Fibroblast of lung (primary cell): Measurements from ENCODE around the gene GRIK2. TPM values are rescaled to one million over a fixed set of nuclear protein-coding genes. Genes with fewer than 3 reads are reported as not detected.

Experiments
- DNase-seq, 2 donors: peaks; one replicate each; pipeline versions ENCODE4 v3.0.0 to v3.0.0-alpha.2; 2010; ENCODE audit warnings: low read depth in 2 of 2
- H2AFZ ChIP-seq: 2 replicates; pipeline ENCODE4 v1.5.1; 2012; ENCODE audit warnings: low read length, control low read depth, inconsistent platforms
- H3K27ac ChIP-seq: 2 replicates; pipeline ENCODE4 v1.5.1; 2011; ENCODE audit warnings: low read length, control low read depth; ENCODE audit not compliant: insufficient read depth
- H3K27me3 ChIP-seq: 2 replicates; pipeline ENCODE4 v1.5.1; 2011; ENCODE audit warnings: mild to moderate bottlenecking, low read length; ENCODE audit not compliant: control insufficient read depth, insufficient read depth
- H3K36me3 ChIP-seq: 2 replicates; pipeline ENCODE4 v1.5.1; 2011; ENCODE audit warnings: low read length; ENCODE audit not compliant: control insufficient read depth, insufficient read depth
- H3K4me1 ChIP-seq: 2 replicates; pipeline ENCODE4 v1.5.1; 2011; ENCODE audit warnings: low read length; ENCODE audit not compliant: control insufficient read depth, insufficient read depth; ENCODE audit errors: extremely low read depth
- H3K4me2 ChIP-seq: 2 replicates; pipeline ENCODE4 v1.5.1; 2011; ENCODE audit warnings: low read length, control low read depth; ENCODE audit not compliant: insufficient read depth; ENCODE audit errors: extremely low read depth
- H3K4me3 ChIP-seq, 4 experiments: fragments of 200-600 bp in 1 of 4; sonication (generic) in 1 of 4; replicated peaks in 1 of 4; 2 replicates each; pipeline ENCODE4 v1.5.1; 2011 to 2016; ENCODE audit warnings: low read length in 4 of 4, low read depth in 3 of 4, mild to moderate bottlenecking in 3 of 4, control low read depth in 2 of 4, inconsistent platforms in 1 of 4, mixed read lengths in 1 of 4; ENCODE audit not compliant: insufficient read depth in 1 of 4; ENCODE audit errors: control extremely low read depth in 1 of 4
- H3K79me2 ChIP-seq: 2 replicates; pipeline ENCODE4 v1.5.1; 2012; ENCODE audit warnings: mild to moderate bottlenecking, low read length, inconsistent platforms; ENCODE audit not compliant: control insufficient read depth, insufficient read depth
- H3K9ac ChIP-seq: 2 replicates; pipeline ENCODE4 v1.5.1; 2011; ENCODE audit warnings: mild to moderate bottlenecking, low read length, control low read depth; ENCODE audit not compliant: insufficient read depth
- H3K9me3 ChIP-seq: 2 replicates; pipeline ENCODE4 v1.5.1; 2012; ENCODE audit warnings: low read depth, low read length; ENCODE audit not compliant: control insufficient read depth, insufficient read depth
- H4K20me1 ChIP-seq: 2 replicates; pipeline ENCODE4 v1.5.1; 2011; ENCODE audit warnings: low read length; ENCODE audit not compliant: control insufficient read depth, insufficient read depth; ENCODE audit errors: extremely low read depth
- EZH2 ChIP-seq: IDR thresholded peaks from 2 replicates; pipeline ENCODE4 v1.5.1; 2012; ENCODE audit warnings: low read length, control low read depth, mild to moderate bottlenecking; ENCODE audit errors: missing control alignments
- polyA plus RNA-seq, 2 donors: library from polyadenylated mRNA; depleted of rRNA in 1 of 2; stranded (reverse) in 1 of 2; unstranded in 1 of 2; fragments of >200 nt; gene quantifications; 2 replicates each; pipeline ENCODE4 v1.2.1, GENCODE V29; 2011 to 2012; ENCODE audit warnings: missing spikeins in 1 of 2
- total RNA-seq: library from RNA; depleted of rRNA; stranded (reverse); fragments of >200 nt; gene quantifications from 2 replicates; pipeline ENCODE4 v1.2.1, GENCODE V29; 2014
- TF ChIP-seq, protein P1 (sequence below), 2 donors: IDR thresholded peaks in 1 of 2; conservative IDR thresholded peaks in 1 of 2; 1 replicate in 1 of 2; 2 replicates in 1 of 2; pipeline ENCODE4 v1.5.1; 2011 to 2012; ENCODE audit warnings: low read length in 2 of 2, control low read depth in 1 of 2, inconsistent platforms in 1 of 2, low read depth in 1 of 2, mild to moderate bottlenecking in 1 of 2

The GRIK2 gene
- total and polyA plus RNA-seq, 2 donors (not counting 1 experiment from before 2014, with no cell fraction given) = 0.33 to 0.40 TPM

- Histone ChIP-seq H3K4me2 (no peak overlapping the region), H3K79me2 (no peaks in the 10 kb centered on the region), H3K27ac (no peak overlapping the region), H2AFZ (no peak overlapping the region), H4K20me1 (no peaks in the 10 kb centered on the region), H3K4me1 (no peaks in the 10 kb centered on the region), H3K9ac (no peak overlapping the region), H3K27me3 (no peaks in the 10 kb centered on the region), H3K36me3 (no peaks in the 10 kb centered on the region), H3K4me3 (no peak overlapping the region), H3K9me3 (no peaks in the 10 kb centered on the region)
- TF ChIP-seq, protein P1, sequence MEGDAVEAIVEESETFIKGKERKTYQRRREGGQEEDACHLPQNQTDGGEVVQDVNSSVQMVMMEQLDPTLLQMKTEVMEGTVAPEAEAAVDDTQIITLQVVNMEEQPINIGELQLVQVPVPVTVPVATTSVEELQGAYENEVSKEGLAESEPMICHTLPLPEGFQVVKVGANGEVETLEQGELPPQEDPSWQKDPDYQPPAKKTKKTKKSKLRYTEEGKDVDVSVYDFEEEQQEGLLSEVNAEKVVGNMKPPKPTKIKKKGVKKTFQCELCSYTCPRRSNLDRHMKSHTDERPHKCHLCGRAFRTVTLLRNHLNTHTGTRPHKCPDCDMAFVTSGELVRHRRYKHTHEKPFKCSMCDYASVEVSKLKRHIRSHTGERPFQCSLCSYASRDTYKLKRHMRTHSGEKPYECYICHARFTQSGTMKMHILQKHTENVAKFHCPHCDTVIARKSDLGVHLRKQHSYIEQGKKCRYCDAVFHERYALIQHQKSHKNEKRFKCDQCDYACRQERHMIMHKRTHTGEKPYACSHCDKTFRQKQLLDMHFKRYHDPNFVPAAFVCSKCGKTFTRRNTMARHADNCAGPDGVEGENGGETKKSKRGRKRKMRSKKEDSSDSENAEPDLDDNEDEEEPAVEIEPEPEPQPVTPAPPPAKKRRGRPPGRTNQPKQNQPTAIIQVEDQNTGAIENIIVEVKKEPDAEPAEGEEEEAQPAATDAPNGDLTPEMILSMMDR (conservative IDR thresholded peaks at IDR 0.05 in 1 of 2, IDR thresholded peaks at IDR 0.05 in 1 of 2; ENCODE audit: low read depth in 1 of 2, low read length in 2 of 2) = no peak
- TF ChIP-seq EZH2 = no peak
- DNase-seq = no peak
Observed at GRCh38 chr6:101912311-101912710, 518.8 kb downstream of the GRIK2 start.

DNA sequence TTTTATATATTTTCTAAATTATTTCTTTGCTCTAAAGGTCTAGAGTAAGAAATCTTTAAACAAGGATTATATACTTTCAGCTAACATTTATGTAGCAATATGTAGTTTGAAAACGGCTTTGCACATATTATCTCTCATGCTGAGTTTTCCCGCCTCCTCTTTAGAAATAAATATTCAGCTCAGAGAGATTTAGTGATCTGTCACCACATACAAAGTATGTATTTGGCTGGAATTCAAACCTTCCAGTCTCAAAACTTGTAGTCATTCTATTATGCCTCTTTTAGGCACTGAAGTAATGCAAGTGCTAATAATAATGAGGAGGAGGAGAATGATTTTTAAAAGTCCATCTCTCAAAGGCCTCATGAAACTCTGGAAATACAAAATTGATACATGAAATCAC is 525.0 kb downstream of the GRIK2 start:
- DNase-seq = peak in 1 of 2 donors; percentile 1
- H3K36me3 ChIP-seq = no peaks in the 10 kb centered on the region
- TF ChIP-seq, protein P1 (conservative IDR thresholded peaks at IDR 0.05 in 1 of 2, IDR thresholded peaks at IDR 0.05 in 1 of 2; ENCODE audit: low read depth in 1 of 2, low read length in 2 of 2) = no peak
- TF ChIP-seq EZH2 = no peak
- no peak overlapping the region for H3K9ac ChIP-seq
- H3K4me3 ChIP-seq = no peak overlapping the region
- H3K4me1 ChIP-seq = no peaks in the 10 kb centered on the region
- no peak overlapping the region for H3K27ac ChIP-seq
- no peaks in the 10 kb centered on the region for H4K20me1 ChIP-seq
- H3K4me2 ChIP-seq = no peak overlapping the region
- no peaks in the 10 kb centered on the region for H3K79me2 ChIP-seq
- no peaks in the 10 kb centered on the region for H3K27me3 ChIP-seq
- no peak overlapping the region for H2AFZ ChIP-seq
- no peaks in the 10 kb centered on the region for H3K9me3 ChIP-seq

DNA sequence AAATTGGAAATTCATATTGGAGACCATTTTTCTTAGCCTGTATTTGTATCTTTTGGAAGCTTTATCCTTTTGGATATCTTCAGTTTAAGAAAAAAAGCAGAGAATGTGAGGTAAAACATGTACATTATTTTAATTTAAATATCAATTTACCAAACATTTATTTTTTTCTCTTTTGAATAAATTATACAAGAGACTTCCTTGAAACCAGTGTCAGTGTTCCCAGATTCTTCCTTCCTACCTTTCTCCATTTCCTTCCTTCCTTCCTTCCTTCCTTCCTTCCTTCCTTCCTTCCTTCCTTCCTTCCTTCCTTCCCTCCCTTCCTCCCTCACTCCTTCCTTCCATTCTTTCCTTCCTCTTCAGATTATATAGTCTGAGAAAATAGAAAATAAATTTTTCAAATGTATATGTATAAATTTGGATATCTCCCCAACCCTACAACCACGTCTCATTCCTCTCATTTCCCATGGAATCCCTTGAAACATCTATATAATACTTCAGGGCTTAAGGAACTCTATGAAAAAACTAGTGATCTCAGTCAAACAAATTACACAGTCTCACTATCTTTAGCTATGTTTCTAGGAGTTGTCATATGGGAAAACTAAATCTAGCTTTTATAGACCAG is 528.4 kb downstream of the GRIK2 start:
- Histone ChIP-seq H3K27ac (no peak overlapping the region), H3K4me2 (no peak overlapping the region), H3K79me2 (no peaks in the 10 kb centered on the region), H3K27me3 (no peaks in the 10 kb centered on the region), H4K20me1 (no peaks in the 10 kb centered on the region), H2AFZ (no peak overlapping the region), H3K4me1 (no peaks in the 10 kb centered on the region), H3K4me3 (no peak overlapping the region), H3K9me3 (no peaks in the 10 kb centered on the region), H3K9ac (no peak overlapping the region), H3K36me3 (no peaks in the 10 kb centered on the region)
- DNase-seq = no peak
- TF ChIP-seq EZH2 = no peak
- TF ChIP-seq, protein P1 (conservative IDR thresholded peaks at IDR 0.05 in 1 of 2, IDR thresholded peaks at IDR 0.05 in 1 of 2; ENCODE audit: low read depth in 1 of 2, low read length in 2 of 2) = no peak
